IMR-90 (cell line): ENCODE results near the gene GAB1. TPM values are rescaled to one million over a fixed set of nuclear protein-coding genes. Genes with fewer than 3 reads are reported as not detected.

Source experiments
- ATAC-seq: fragments of 200-7000 bp; cut with Tn5 transposase; 2 replicates; pipeline ENCODE4 v1.9.1; 2020; ENCODE audit warnings: low read depth, mild to moderate bottlenecking, moderate library complexity
- BruUV-seq: library from RNA; stranded (reverse); fragments of 400-500 nt; replicated peaks from 2 replicates; lab custom pipeline; 2021; lab: Mats Ljungman, UMichigan
- CTCF ChIA-PET: fragments of 300-600 bp; formaldehyde crosslinking; extraction: SDS; loops from one replicate; lab custom pipeline; 2021; ENCODE audit warnings: antibody characterized with exemption; lab: Yijun Ruan, JAX
- POLR2A ChIA-PET: fragments of 300-600 bp; sonication (Branson Sonifier 250); formaldehyde crosslinking; loops from one replicate; lab custom pipeline; 2022; ENCODE audit warnings: antibody characterized with exemption; ENCODE audit not compliant: unreplicated experiment; lab: Charles Lee
- DNase-seq: peaks from one replicate; pipeline ENCODE4 v3.0.0; 2013
- H2AFZ ChIP-seq: replicated peaks from 2 replicates; pipeline ENCODE3; 2013; ENCODE audit warnings: low read length, mild to moderate bottlenecking; ENCODE audit not compliant: poor library complexity
- H2AK5ac ChIP-seq: 2 replicates; pipeline ENCODE4 v1.6.1; 2013; ENCODE audit warnings: low read depth, low read length, inconsistent platforms
- H2AK9ac ChIP-seq: replicated peaks from 2 replicates; pipeline ENCODE3; 2013; ENCODE audit warnings: mild to moderate bottlenecking, low read depth, low read length, moderate library complexity; ENCODE audit not compliant: poor library complexity
- H2BK120ac ChIP-seq: 2 replicates; pipeline ENCODE4 v1.6.1; 2013; ENCODE audit warnings: low read depth, low read length, inconsistent platforms
- H2BK15ac ChIP-seq: 3 replicates; pipeline ENCODE4 v1.6.1; 2013; ENCODE audit warnings: low read depth, low read length, inconsistent platforms
- H2BK20ac ChIP-seq: 2 replicates; pipeline ENCODE4 v1.6.1; 2013; ENCODE audit warnings: low read depth, mild to moderate bottlenecking, inconsistent platforms, low read length, moderate library complexity
- H2BK5ac ChIP-seq: 2 replicates; pipeline ENCODE4 v1.6.1; 2013; ENCODE audit warnings: mild to moderate bottlenecking, low read depth, low read length, inconsistent platforms; ENCODE audit not compliant: poor library complexity, severe bottlenecking
- H3K14ac ChIP-seq: replicated peaks from 2 replicates; pipeline ENCODE4 v1.6.1; 2013; ENCODE audit warnings: low read depth, low read length, inconsistent platforms
- H3K18ac ChIP-seq: 2 replicates; pipeline ENCODE4 v1.6.1; 2013; ENCODE audit warnings: low read depth, low read length, control low read depth
- H3K23ac ChIP-seq: 2 replicates; pipeline ENCODE4 v1.6.1; 2013; ENCODE audit warnings: low read depth, low read length, inconsistent platforms
- H3K27ac ChIP-seq: 2 replicates; pipeline ENCODE4 v1.5.1; 2013; ENCODE audit warnings: mild to moderate bottlenecking, control low read depth, low read length; ENCODE audit not compliant: insufficient read depth
- H3K27me3 ChIP-seq: 2 replicates; pipeline ENCODE4 v1.6.1; 2013; ENCODE audit warnings: low read length; ENCODE audit not compliant: control insufficient read depth, insufficient read depth
- H3K36me3 ChIP-seq: 2 replicates; pipeline ENCODE4 v1.6.1; 2013; ENCODE audit warnings: low read length, mixed read lengths; ENCODE audit not compliant: control insufficient read depth, insufficient read depth
- H3K4ac ChIP-seq: 2 replicates; pipeline ENCODE4 v1.6.1; 2013; ENCODE audit warnings: low read depth, low read length, inconsistent platforms
- H3K4me1 ChIP-seq: 2 replicates; pipeline ENCODE4 v1.6.1; 2013; ENCODE audit warnings: low read length, mixed read lengths; ENCODE audit not compliant: control insufficient read depth, insufficient read depth
- H3K4me2 ChIP-seq: 2 replicates; pipeline ENCODE4 v1.6.1; 2013; ENCODE audit warnings: low read depth, mild to moderate bottlenecking, control low read depth, low read length, moderate library complexity
- H3K4me3 ChIP-seq: 2 replicates; pipeline ENCODE4 v1.5.1; 2013; ENCODE audit warnings: low read depth, mild to moderate bottlenecking, control low read depth, low read length, moderate library complexity; ENCODE audit not compliant: insufficient read depth
- H3K56ac ChIP-seq: 2 replicates; pipeline ENCODE4 v1.6.1; 2013; ENCODE audit warnings: low read length, inconsistent platforms; ENCODE audit not compliant: insufficient read depth; ENCODE audit errors: extremely low read depth
- H3K79me1 ChIP-seq, 2 experiments: 2 replicates each; pipeline ENCODE4 v1.6.1; 2013; ENCODE audit warnings: low read length in 2 of 2, inconsistent platforms in 1 of 2, low read depth in 1 of 2
- H3K9ac ChIP-seq: 2 replicates; pipeline ENCODE4 v1.6.1; 2013; ENCODE audit warnings: low read depth, low read length, control low read depth
- H3K9me1 ChIP-seq: 2 replicates; pipeline ENCODE4 v1.6.1; 2013; ENCODE audit warnings: low read length, inconsistent platforms; ENCODE audit not compliant: insufficient read depth
- H3K9me3 ChIP-seq: 2 replicates; pipeline ENCODE4 v1.6.1; 2013; ENCODE audit warnings: low read length; ENCODE audit not compliant: control insufficient read depth, insufficient read depth
- H4K20me1 ChIP-seq: 2 replicates; pipeline ENCODE4 v1.6.1; 2013; ENCODE audit warnings: low read length, inconsistent platforms; ENCODE audit not compliant: insufficient read depth
- H4K5ac ChIP-seq: 2 replicates; pipeline ENCODE4 v1.6.1; 2013; ENCODE audit warnings: mild to moderate bottlenecking, low read depth, low read length, control low read depth
- H4K8ac ChIP-seq, 2 experiments: 2 replicates each; pipeline ENCODE4 v1.6.1; 2013; ENCODE audit warnings: low read depth in 2 of 2, low read length in 2 of 2, control low read depth in 1 of 2, inconsistent platforms in 1 of 2
- H4K91ac ChIP-seq: 2 replicates; pipeline ENCODE4 v1.6.1; 2013; ENCODE audit warnings: low read depth, low read length, inconsistent platforms; ENCODE audit not compliant: insufficient read depth
- BHLHE40 ChIP-seq: fragments of 150-350 bp; IDR thresholded peaks from 2 replicates; pipeline ENCODE4 v1.6.1; 2016; ENCODE audit warnings: mild to moderate bottlenecking, low read depth, low read length
- CEBPB ChIP-seq: IDR thresholded peaks from 2 replicates; pipeline ENCODE4 v1.6.1; 2012; ENCODE audit warnings: low read depth, low read length, improper control_type of control experiment
- CHD1 ChIP-seq: IDR thresholded peaks from 2 replicates; pipeline ENCODE4 v1.6.1; 2012; ENCODE audit warnings: low read depth, low read length, improper control_type of control experiment
- FOS ChIP-seq: fragments of 150-350 bp; IDR thresholded peaks from 2 replicates; pipeline ENCODE4 v1.6.1; 2016; ENCODE audit warnings: low read depth, low read length
- MAFK ChIP-seq: IDR thresholded peaks from 2 replicates; pipeline ENCODE4 v1.6.1; 2012; ENCODE audit warnings: low read depth, low read length, improper control_type of control experiment
- MAZ ChIP-seq: IDR thresholded peaks from 2 replicates; pipeline ENCODE4 v1.6.1; 2012; ENCODE audit warnings: low read depth, mild to moderate bottlenecking, low read length, improper control_type of control experiment, moderate library complexity, borderline replicate concordance
- MXI1 ChIP-seq: IDR thresholded peaks from 2 replicates; pipeline ENCODE4 v1.6.1; 2012; ENCODE audit warnings: low read depth, mild to moderate bottlenecking, low read length, moderate library complexity, borderline replicate concordance
- NFE2L2 ChIP-seq: fragments of 150-350 bp; IDR thresholded peaks from 2 replicates; pipeline ENCODE4 v1.6.1; 2016; ENCODE audit warnings: low read depth, mild to moderate bottlenecking, low read length
- POLR2A ChIP-seq: IDR thresholded peaks from 2 replicates; pipeline ENCODE4 v1.6.1; 2012; ENCODE audit warnings: mild to moderate bottlenecking, low read depth, low read length
- RAD21 ChIP-seq: IDR thresholded peaks from 2 replicates; pipeline ENCODE4 v1.6.1; 2012; ENCODE audit warnings: low read length, improper control_type of control experiment
- RCOR1 ChIP-seq: IDR thresholded peaks from 2 replicates; pipeline ENCODE4 v1.6.1; 2012; ENCODE audit warnings: mild to moderate bottlenecking, low read length, improper control_type of control experiment; ENCODE audit not compliant: insufficient replicate concordance
- RFX5 ChIP-seq: IDR thresholded peaks from 2 replicates; pipeline ENCODE4 v1.8.0; 2012; ENCODE audit warnings: low read depth, mild to moderate bottlenecking, low read length, moderate library complexity
- SMC3 ChIP-seq: fragments of 150-350 bp; IDR thresholded peaks from 2 replicates; pipeline ENCODE4 v1.6.1; 2016; ENCODE audit warnings: low read depth, mild to moderate bottlenecking, antibody characterized with exemption, low read length, moderate library complexity
- WGBS, 2 experiments: methylation state at CpG; one replicate each; pipeline versions ENCODE4 v1.1.5 to v1.1.7; 2013; ENCODE audit warnings: missing lambda C conversion rate in 2 of 2; ENCODE audit not compliant: insufficient read length in 1 of 2; ENCODE audit errors: extremely low coverage in 2 of 2; 5-methylcytosine and 5-hydroxymethylcytosine counted together
- dilution Hi-C: fragments of 300-500 bp; cut with HindIII; formaldehyde crosslinking; loops from one replicate; pipeline ENCODE4 v1.14.3; 2018; ENCODE audit warnings: low sequenced_read_pairs; ENCODE audit not compliant: unreplicated experiment
- in situ Hi-C: fragments of 300-500 bp; cut with MboI; formaldehyde crosslinking; loops from 3 replicates; pipeline ENCODE4 v1.14.3; 2019; ENCODE audit warnings: low sequenced_read_pairs, inconsistent platforms, mixed read lengths
- intact Hi-C: fragments of 100-400 bp; cut with micrococcal nuclease; formaldehyde crosslinking; loops from 2 replicates; pipeline ENCODE4 v1.10.0; 2022
- polyA plus RNA-seq, 3 experiments: library from polyadenylated mRNA; depleted of rRNA; stranded (reverse); fragments of >200 nt; gene quantifications; 2 replicates each; pipeline ENCODE4 v1.2.3, GENCODE V29; 2012; ENCODE audit warnings: low replicate concordance in 1 of 3
- total RNA-seq: library from RNA; depleted of rRNA; stranded (reverse); fragments of >200 nt; gene quantifications from 2 replicates; pipeline ENCODE4 v1.2.3, GENCODE V29; 2012
- TF ChIP-seq, protein P1 (sequence below): conservative IDR thresholded peaks from 2 replicates; pipeline ENCODE4 v1.5.1; 2012; ENCODE audit warnings: mild to moderate bottlenecking, low read depth, low read length, improper control_type of control experiment
- TF ChIP-seq, protein P2 (sequence below): fragments of 150-350 bp; IDR thresholded peaks from 2 replicates; pipeline ENCODE4 v1.6.1; 2016; ENCODE audit warnings: low read depth, mild to moderate bottlenecking, low read length, moderate library complexity, borderline replicate concordance
- TF ChIP-seq, protein P3 (sequence below): fragments of 150-350 bp; IDR thresholded peaks from 2 replicates; pipeline ENCODE4 v1.6.1; 2017; ENCODE audit warnings: mild to moderate bottlenecking, antibody characterized with exemption, low read length, low read depth

GAB1 gene
- total and polyA plus RNA-seq, 2 of the 4 experiments (the other 2 are of a cell fraction): 2.8 to 12.0 TPM

DNA sequence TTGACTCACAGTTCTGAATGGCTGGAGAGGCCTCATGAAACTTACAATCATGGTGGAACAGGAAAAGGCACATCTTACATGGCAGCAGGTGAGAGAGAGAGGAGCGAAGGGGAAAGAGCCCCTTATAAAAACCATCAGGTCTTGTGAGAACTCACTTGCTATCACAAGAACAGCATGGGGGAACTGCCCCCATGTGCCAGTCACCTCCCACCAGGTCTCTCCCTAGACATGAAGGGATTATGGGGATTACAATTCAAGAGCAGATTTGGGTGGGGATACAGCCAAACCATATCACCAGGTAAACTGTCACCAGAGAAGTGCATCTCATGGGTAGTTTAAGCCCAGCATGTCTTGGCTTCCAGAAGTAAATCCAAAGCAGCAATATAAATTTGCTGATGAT, 169.4 kb downstream of the GAB1 start:
- H2AK5ac ChIP-seq: no peak overlapping the region
- intact Hi-C loops: no loop called here
- no peak overlapping the region for H3K27ac ChIP-seq
- H3K18ac ChIP-seq: no peak overlapping the region
- H3K36me3 ChIP-seq: no peaks in the 10 kb centered on the region
- no TSS peak for BruUV-seq
- H2AK9ac ChIP-seq: no peak overlapping the region
- no peak overlapping the region for H2BK15ac ChIP-seq
- TF ChIP-seq NFE2L2 (no peak), BHLHE40 (no peak), RCOR1 (no peak), CEBPB (no peak), MXI1 (no peak), FOS (no peak), SMC3 (no peak), CHD1 (no peak), MAFK (no peak), RAD21 (no peak), POLR2A (no peak), MAZ (no peak), RFX5 (no peak)
- TF ChIP-seq, protein P1, sequence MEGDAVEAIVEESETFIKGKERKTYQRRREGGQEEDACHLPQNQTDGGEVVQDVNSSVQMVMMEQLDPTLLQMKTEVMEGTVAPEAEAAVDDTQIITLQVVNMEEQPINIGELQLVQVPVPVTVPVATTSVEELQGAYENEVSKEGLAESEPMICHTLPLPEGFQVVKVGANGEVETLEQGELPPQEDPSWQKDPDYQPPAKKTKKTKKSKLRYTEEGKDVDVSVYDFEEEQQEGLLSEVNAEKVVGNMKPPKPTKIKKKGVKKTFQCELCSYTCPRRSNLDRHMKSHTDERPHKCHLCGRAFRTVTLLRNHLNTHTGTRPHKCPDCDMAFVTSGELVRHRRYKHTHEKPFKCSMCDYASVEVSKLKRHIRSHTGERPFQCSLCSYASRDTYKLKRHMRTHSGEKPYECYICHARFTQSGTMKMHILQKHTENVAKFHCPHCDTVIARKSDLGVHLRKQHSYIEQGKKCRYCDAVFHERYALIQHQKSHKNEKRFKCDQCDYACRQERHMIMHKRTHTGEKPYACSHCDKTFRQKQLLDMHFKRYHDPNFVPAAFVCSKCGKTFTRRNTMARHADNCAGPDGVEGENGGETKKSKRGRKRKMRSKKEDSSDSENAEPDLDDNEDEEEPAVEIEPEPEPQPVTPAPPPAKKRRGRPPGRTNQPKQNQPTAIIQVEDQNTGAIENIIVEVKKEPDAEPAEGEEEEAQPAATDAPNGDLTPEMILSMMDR: no peak
- TF ChIP-seq, protein P2, sequence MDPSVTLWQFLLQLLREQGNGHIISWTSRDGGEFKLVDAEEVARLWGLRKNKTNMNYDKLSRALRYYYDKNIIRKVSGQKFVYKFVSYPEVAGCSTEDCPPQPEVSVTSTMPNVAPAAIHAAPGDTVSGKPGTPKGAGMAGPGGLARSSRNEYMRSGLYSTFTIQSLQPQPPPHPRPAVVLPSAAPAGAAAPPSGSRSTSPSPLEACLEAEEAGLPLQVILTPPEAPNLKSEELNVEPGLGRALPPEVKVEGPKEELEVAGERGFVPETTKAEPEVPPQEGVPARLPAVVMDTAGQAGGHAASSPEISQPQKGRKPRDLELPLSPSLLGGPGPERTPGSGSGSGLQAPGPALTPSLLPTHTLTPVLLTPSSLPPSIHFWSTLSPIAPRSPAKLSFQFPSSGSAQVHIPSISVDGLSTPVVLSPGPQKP: no peak
- TF ChIP-seq, protein P3, sequence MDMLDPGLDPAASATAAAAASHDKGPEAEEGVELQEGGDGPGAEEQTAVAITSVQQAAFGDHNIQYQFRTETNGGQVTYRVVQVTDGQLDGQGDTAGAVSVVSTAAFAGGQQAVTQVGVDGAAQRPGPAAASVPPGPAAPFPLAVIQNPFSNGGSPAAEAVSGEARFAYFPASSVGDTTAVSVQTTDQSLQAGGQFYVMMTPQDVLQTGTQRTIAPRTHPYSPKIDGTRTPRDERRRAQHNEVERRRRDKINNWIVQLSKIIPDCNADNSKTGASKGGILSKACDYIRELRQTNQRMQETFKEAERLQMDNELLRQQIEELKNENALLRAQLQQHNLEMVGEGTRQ: no peak
- H4K91ac ChIP-seq: no peak overlapping the region
- ChIA-PET POLR2A (no interaction called here), CTCF (no interaction called here)
- no peak overlapping the region for H3K4me2 ChIP-seq
- H3K9me3 ChIP-seq: no peaks in the 10 kb centered on the region
- no peak overlapping the region for H3K14ac ChIP-seq
- WGBS, 2 experiments: no CpG with 5 or more reads among the region's 1 CpG
- H3K23ac ChIP-seq: no peak overlapping the region
- H2BK120ac ChIP-seq: no peak overlapping the region
- H4K5ac ChIP-seq: no peak overlapping the region
- no peaks in the 10 kb centered on the region for H4K20me1 ChIP-seq
- H3K79me1 ChIP-seq: no peaks in the 10 kb centered on the region
- no peaks in the 10 kb centered on the region for H3K9me1 ChIP-seq
- no peak overlapping the region for H2BK5ac ChIP-seq
- no peak overlapping the region for H3K56ac ChIP-seq
- in situ Hi-C loops: no loop called here
- no peak overlapping the region for H4K8ac ChIP-seq
- no peaks in the 10 kb centered on the region for H3K4me1 ChIP-seq
- ATAC-seq (no peak), DNase-seq (no peak)
- H2AFZ ChIP-seq: no peak overlapping the region
- no peaks in the 10 kb centered on the region; the same call in 1 of the 2 replicates for H3K27me3 ChIP-seq
- H3K9ac ChIP-seq: no peak overlapping the region
- no peak overlapping the region for H3K4me3 ChIP-seq
- dilution Hi-C loops: no loop called here
- H3K4ac ChIP-seq: no peak overlapping the region
- no peak overlapping the region for H2BK20ac ChIP-seq
